ENCODE measurements around the gene TEX55. TPM values are rescaled to one million over a fixed set of nuclear protein-coding genes. Genes with fewer than 3 reads are reported as not detected.

Gene TEX55
- total RNA-seq, 1 experiment from 2014 or later, result not detected

DNA sequence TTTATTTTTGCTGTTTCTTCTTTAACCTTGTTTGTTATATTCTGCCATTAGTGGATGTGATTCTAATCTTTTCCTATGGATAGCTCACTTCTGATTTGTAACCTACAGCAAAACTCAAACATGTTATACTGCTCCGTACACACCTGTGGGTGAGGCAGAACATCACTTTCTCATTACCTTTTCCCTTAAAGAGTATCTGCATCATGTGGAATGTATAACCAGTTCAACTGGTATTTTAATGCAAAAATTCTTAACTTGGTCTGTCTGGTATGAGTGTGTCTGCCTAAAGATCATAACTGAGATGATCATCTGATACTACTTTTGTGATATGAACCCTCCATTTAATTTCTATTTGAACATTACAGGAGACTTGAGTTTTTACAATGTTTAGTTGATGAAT is 14.4 kb downstream of the TEX55 start:
- ChIA-PET POLR2A (no interaction called here), CTCF (no interaction called here)
- H3K4me1 ChIP-seq (ENCODE audit: control insufficient read depth, insufficient read depth, low read length), result no peaks in the 10 kb centered on the region
- no peak overlapping the region for H3K27ac ChIP-seq (ENCODE audit: low read length)
- TF ChIP-seq POLR2AphosphoS5 (IDR thresholded peaks at IDR 0.05; ENCODE audit: low read depth, low read length) (no peak), SIN3A (IDR thresholded peaks at IDR 0.05; ENCODE audit: borderline replicate concordance, insufficient read depth, low read depth, low read length) (no peak), TCF7L2 (IDR thresholded peaks at IDR 0.05; ENCODE audit: low read depth, low read length) (no peak)
- TF ChIP-seq, protein P1, sequence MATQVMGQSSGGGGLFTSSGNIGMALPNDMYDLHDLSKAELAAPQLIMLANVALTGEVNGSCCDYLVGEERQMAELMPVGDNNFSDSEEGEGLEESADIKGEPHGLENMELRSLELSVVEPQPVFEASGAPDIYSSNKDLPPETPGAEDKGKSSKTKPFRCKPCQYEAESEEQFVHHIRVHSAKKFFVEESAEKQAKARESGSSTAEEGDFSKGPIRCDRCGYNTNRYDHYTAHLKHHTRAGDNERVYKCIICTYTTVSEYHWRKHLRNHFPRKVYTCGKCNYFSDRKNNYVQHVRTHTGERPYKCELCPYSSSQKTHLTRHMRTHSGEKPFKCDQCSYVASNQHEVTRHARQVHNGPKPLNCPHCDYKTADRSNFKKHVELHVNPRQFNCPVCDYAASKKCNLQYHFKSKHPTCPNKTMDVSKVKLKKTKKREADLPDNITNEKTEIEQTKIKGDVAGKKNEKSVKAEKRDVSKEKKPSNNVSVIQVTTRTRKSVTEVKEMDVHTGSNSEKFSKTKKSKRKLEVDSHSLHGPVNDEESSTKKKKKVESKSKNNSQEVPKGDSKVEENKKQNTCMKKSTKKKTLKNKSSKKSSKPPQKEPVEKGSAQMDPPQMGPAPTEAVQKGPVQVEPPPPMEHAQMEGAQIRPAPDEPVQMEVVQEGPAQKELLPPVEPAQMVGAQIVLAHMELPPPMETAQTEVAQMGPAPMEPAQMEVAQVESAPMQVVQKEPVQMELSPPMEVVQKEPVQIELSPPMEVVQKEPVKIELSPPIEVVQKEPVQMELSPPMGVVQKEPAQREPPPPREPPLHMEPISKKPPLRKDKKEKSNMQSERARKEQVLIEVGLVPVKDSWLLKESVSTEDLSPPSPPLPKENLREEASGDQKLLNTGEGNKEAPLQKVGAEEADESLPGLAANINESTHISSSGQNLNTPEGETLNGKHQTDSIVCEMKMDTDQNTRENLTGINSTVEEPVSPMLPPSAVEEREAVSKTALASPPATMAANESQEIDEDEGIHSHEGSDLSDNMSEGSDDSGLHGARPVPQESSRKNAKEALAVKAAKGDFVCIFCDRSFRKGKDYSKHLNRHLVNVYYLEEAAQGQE (IDR thresholded peaks at IDR 0.05; ENCODE audit: insufficient read depth in 1 of 2, low read depth in 2 of 2, low read length in 1 of 2), result no peak
- TF ChIP-seq, protein P2, sequence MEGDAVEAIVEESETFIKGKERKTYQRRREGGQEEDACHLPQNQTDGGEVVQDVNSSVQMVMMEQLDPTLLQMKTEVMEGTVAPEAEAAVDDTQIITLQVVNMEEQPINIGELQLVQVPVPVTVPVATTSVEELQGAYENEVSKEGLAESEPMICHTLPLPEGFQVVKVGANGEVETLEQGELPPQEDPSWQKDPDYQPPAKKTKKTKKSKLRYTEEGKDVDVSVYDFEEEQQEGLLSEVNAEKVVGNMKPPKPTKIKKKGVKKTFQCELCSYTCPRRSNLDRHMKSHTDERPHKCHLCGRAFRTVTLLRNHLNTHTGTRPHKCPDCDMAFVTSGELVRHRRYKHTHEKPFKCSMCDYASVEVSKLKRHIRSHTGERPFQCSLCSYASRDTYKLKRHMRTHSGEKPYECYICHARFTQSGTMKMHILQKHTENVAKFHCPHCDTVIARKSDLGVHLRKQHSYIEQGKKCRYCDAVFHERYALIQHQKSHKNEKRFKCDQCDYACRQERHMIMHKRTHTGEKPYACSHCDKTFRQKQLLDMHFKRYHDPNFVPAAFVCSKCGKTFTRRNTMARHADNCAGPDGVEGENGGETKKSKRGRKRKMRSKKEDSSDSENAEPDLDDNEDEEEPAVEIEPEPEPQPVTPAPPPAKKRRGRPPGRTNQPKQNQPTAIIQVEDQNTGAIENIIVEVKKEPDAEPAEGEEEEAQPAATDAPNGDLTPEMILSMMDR (IDR thresholded peaks at IDR 0.05), result no peak
- BruUV-seq (replicated peaks), result no TSS peak
- no peaks in the 10 kb centered on the region for H3K9me3 ChIP-seq (ENCODE audit: control insufficient read depth, insufficient read depth, low read depth, low read length)
- H3K27me3 ChIP-seq (ENCODE audit: control insufficient read depth, insufficient read depth, low read length), result no peaks in the 10 kb centered on the region
- DNase-seq (ENCODE audit: low read depth, low spot score), result no peak
- in situ Hi-C loops (cut with HindIII; ENCODE audit: low pct_unique_long_range_greater_than_20kb, low sequenced_read_pairs) (no loop called here), intact Hi-C loops (cut with micrococcal nuclease; ENCODE audit: unreplicated experiment) (no loop called here)
- ATAC-seq, result no peak
- no peaks in the 10 kb centered on the region for H3K36me3 ChIP-seq (ENCODE audit: control insufficient read depth, insufficient read depth, low read length)
- no peak overlapping the region for H3K4me3 ChIP-seq (ENCODE audit: low read depth in 2 of 2, low read length in 2 of 2)

GRCh38 chr3:119160815-119161214 is 14.8 kb downstream of the TEX55 start:
- intact Hi-C loops (cut with micrococcal nuclease; ENCODE audit: unreplicated experiment), result no loop called here
- H3K4me1 ChIP-seq (ENCODE audit: control insufficient read depth, insufficient read depth, low read length), result no peaks in the 10 kb centered on the region
- ChIA-PET CTCF (no interaction called here), POLR2A (no interaction called here)
- TF ChIP-seq, protein P2 (IDR thresholded peaks at IDR 0.05), result no peak
- no peak for TF ChIP-seq SIN3A (IDR thresholded peaks at IDR 0.05; ENCODE audit: borderline replicate concordance, insufficient read depth, low read depth, low read length)
- TF ChIP-seq TCF7L2 (IDR thresholded peaks at IDR 0.05; ENCODE audit: low read depth, low read length), result no peak
- TF ChIP-seq POLR2AphosphoS5 (IDR thresholded peaks at IDR 0.05; ENCODE audit: low read depth, low read length), result no peak
- TF ChIP-seq, protein P1 (IDR thresholded peaks at IDR 0.05; ENCODE audit: insufficient read depth in 1 of 2, low read depth in 2 of 2, low read length in 1 of 2), result no peak
- in situ Hi-C loops (cut with HindIII; ENCODE audit: low pct_unique_long_range_greater_than_20kb, low sequenced_read_pairs), result no loop called here
- no peak overlapping the region for H3K4me3 ChIP-seq (ENCODE audit: low read depth in 2 of 2, low read length in 2 of 2)
- DNase-seq (ENCODE audit: low read depth, low spot score) (no peak), ATAC-seq (no peak)
- H3K27me3 ChIP-seq (ENCODE audit: control insufficient read depth, insufficient read depth, low read length), result no peaks in the 10 kb centered on the region
- no peaks in the 10 kb centered on the region for H3K9me3 ChIP-seq (ENCODE audit: control insufficient read depth, insufficient read depth, low read depth, low read length)
- H3K27ac ChIP-seq (ENCODE audit: low read length), result no peak overlapping the region
- BruUV-seq (replicated peaks), result no TSS peak
- no peaks in the 10 kb centered on the region for H3K36me3 ChIP-seq (ENCODE audit: control insufficient read depth, insufficient read depth, low read length)
